ENCODE measurements around the gene EBF3. TPM values are rescaled to one million over a fixed set of nuclear protein-coding genes. Genes with fewer than 3 reads are reported as not detected.

The EBF3 gene
- total RNA-seq, 1 experiment from 2014 or later = 0.12 TPM

DNA sequence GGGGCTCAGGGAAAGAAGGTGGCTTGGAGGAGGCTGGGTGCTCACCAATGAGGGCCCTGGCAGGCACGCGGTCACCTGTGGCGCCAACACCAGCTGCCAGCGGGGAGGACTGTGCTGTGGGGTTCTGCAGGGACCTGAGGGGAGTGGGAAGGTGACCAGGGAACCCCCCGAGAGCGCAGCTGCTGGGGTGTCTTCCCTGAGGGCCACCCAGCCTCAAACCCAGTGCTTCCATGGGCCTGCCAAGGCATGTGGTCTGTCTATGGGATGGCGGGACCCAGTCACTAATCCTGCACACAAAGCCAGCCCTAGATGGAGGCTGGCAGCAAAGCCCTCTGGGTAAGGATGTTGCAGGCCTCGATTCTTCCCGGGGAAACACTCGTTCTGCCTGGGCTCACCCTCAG is 117.1 kb downstream of the EBF3 start:
- H2AFZ ChIP-seq (ENCODE audit: low read depth, low read length, poor library complexity, severe bottlenecking) = no peak overlapping the region
- RAD21 ChIA-PET (ENCODE audit: low non-redundant PET in 1 of 2, low total read pairs in 2 of 2, uncharacterized antibody in 2 of 2, unreplicated experiment in 2 of 2) = no interaction called here
- H3K36me3 ChIP-seq (ENCODE audit: control insufficient read depth in 1 of 2, insufficient read depth in 2 of 2, low read length in 2 of 2) = no peaks in the 10 kb centered on the region
- H3K9me2 ChIP-seq (ENCODE audit: insufficient read depth) = no peaks in the 10 kb centered on the region
- H3K4me3 ChIP-seq (replicated peaks in 1 of 2; ENCODE audit: low read depth in 1 of 2, low read length in 2 of 2) = no peak overlapping the region
- H4K20me1 ChIP-seq (ENCODE audit: insufficient read depth) = no peaks in the 10 kb centered on the region
- H3K27me3 ChIP-seq (ENCODE audit: insufficient read depth, low read length) = no peaks in the 10 kb centered on the region
- no peak overlapping the region for H3K27ac ChIP-seq (ENCODE audit: low read depth, low read length)
- H3K9me3 ChIP-seq (ENCODE audit: control insufficient read depth in 1 of 2, insufficient read depth in 1 of 2, low read depth in 1 of 2, low read length in 2 of 2) = no peaks in the 10 kb centered on the region
- no peak for TF ChIP-seq ELF1 (IDR thresholded peaks at IDR 0.05; ENCODE audit: borderline replicate concordance, low read depth)
- no peak for TF ChIP-seq EGR1 (IDR thresholded peaks at IDR 0.05; ENCODE audit: low read depth)
- TF ChIP-seq POLR2A (IDR thresholded peaks at IDR 0.05; ENCODE audit: borderline replicate concordance, extremely low read depth, insufficient read depth, insufficient read length) = no peak
- TF ChIP-seq, protein P1, sequence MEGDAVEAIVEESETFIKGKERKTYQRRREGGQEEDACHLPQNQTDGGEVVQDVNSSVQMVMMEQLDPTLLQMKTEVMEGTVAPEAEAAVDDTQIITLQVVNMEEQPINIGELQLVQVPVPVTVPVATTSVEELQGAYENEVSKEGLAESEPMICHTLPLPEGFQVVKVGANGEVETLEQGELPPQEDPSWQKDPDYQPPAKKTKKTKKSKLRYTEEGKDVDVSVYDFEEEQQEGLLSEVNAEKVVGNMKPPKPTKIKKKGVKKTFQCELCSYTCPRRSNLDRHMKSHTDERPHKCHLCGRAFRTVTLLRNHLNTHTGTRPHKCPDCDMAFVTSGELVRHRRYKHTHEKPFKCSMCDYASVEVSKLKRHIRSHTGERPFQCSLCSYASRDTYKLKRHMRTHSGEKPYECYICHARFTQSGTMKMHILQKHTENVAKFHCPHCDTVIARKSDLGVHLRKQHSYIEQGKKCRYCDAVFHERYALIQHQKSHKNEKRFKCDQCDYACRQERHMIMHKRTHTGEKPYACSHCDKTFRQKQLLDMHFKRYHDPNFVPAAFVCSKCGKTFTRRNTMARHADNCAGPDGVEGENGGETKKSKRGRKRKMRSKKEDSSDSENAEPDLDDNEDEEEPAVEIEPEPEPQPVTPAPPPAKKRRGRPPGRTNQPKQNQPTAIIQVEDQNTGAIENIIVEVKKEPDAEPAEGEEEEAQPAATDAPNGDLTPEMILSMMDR (IDR thresholded peaks at IDR 0.05 in 2 of 3, conservative IDR thresholded peaks at IDR 0.05 in 1 of 3; ENCODE audit: borderline replicate concordance in 1 of 3, insufficient read depth in 1 of 3, low read depth in 2 of 3, low read length in 2 of 3) = no peak
- TF ChIP-seq SIN3A (IDR thresholded peaks at IDR 0.05; ENCODE audit: low read depth) = no peak
- TF ChIP-seq, protein P2, sequence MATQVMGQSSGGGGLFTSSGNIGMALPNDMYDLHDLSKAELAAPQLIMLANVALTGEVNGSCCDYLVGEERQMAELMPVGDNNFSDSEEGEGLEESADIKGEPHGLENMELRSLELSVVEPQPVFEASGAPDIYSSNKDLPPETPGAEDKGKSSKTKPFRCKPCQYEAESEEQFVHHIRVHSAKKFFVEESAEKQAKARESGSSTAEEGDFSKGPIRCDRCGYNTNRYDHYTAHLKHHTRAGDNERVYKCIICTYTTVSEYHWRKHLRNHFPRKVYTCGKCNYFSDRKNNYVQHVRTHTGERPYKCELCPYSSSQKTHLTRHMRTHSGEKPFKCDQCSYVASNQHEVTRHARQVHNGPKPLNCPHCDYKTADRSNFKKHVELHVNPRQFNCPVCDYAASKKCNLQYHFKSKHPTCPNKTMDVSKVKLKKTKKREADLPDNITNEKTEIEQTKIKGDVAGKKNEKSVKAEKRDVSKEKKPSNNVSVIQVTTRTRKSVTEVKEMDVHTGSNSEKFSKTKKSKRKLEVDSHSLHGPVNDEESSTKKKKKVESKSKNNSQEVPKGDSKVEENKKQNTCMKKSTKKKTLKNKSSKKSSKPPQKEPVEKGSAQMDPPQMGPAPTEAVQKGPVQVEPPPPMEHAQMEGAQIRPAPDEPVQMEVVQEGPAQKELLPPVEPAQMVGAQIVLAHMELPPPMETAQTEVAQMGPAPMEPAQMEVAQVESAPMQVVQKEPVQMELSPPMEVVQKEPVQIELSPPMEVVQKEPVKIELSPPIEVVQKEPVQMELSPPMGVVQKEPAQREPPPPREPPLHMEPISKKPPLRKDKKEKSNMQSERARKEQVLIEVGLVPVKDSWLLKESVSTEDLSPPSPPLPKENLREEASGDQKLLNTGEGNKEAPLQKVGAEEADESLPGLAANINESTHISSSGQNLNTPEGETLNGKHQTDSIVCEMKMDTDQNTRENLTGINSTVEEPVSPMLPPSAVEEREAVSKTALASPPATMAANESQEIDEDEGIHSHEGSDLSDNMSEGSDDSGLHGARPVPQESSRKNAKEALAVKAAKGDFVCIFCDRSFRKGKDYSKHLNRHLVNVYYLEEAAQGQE (IDR thresholded peaks at IDR 0.05; ENCODE audit: low read depth) = no peak
- no peak overlapping the region for H3K9ac ChIP-seq (ENCODE audit: low read length)
- H3K79me2 ChIP-seq (ENCODE audit: insufficient read depth, low read length) = no peaks in the 10 kb centered on the region
- ATAC-seq = no peak
- DNase-seq (ENCODE audit: low read depth, low spot score) = no peak
- CTCF ChIA-PET = no interaction called here
- H3K4me2 ChIP-seq (ENCODE audit: low read length) = no peak overlapping the region
- intact Hi-C loops (cut with micrococcal nuclease) = no loop called here
- H3K4me1 ChIP-seq (ENCODE audit: control insufficient read depth in 1 of 2, insufficient read depth in 2 of 2, low read length in 2 of 2) = no peaks in the 10 kb centered on the region
- POLR2A ChIA-PET = no interaction called here
- no TSS peak for BruUV-seq (replicated peaks)

All from HCT116 (cell line).